CD4-positive, alpha-beta T cell (primary cell): ENCODE measurements around the gene PCED1A. TPM values are rescaled to one million over a fixed set of nuclear protein-coding genes. Genes with fewer than 3 reads are reported as not detected.

Experiments used
- ATAC-seq: fragments of 200-7000 bp; cut with Tn5 transposase; one replicate; pipeline ENCODE4 v1.10.0; 2022; ENCODE audit warnings: mild to moderate bottlenecking; ENCODE audit not compliant: poor library complexity
- CTCF ChIA-PET: fragments of 350-600 bp; sonication (Branson Sonifier 250); formaldehyde crosslinking; loops from one replicate; lab custom pipeline; 2021; ENCODE audit warnings: antibody characterized with exemption, inconsistent platforms; lab: Charles Lee
- POLR2A ChIA-PET: fragments of 350-600 bp; sonication (Branson Sonifier 250); formaldehyde crosslinking; loops from one replicate; lab custom pipeline; 2021; ENCODE audit warnings: antibody characterized with exemption, inconsistent platforms; lab: Charles Lee
- DNase-seq, 14 experiments: peaks; one replicate each; pipeline ENCODE4 v3.0.0-alpha.2; 2013 to 2020; ENCODE audit warnings: mixed read lengths in 2 of 14
- H3K27ac ChIP-seq, 2 donors: one replicate each; pipeline versions ENCODE4 v1.5.1 to v1.7.0; 2013; ENCODE audit warnings: low read length in 2 of 2, low read depth in 1 of 2, mild to moderate bottlenecking in 1 of 2
- H3K27me3 ChIP-seq, 2 experiments: 1 replicate in 1 of 2; 2 replicates in 1 of 2; pipeline versions ENCODE4 v1.6.1 to v1.7.0; 2013; ENCODE audit warnings: low read length in 2 of 2, control low read depth in 1 of 2, mild to moderate bottlenecking in 1 of 2, moderate library complexity in 1 of 2; ENCODE audit not compliant: insufficient read depth in 2 of 2, control insufficient read depth in 1 of 2
- H3K36me3 ChIP-seq: one replicate; pipeline ENCODE4 v1.6.1; 2013; ENCODE audit warnings: low read length, control low read depth; ENCODE audit not compliant: insufficient read depth
- H3K4me1 ChIP-seq: one replicate; pipeline ENCODE4 v1.6.1; 2013; ENCODE audit warnings: low read length, control low read depth; ENCODE audit not compliant: insufficient read depth
- H3K4me3 ChIP-seq: one replicate; pipeline ENCODE4 v1.5.1; 2013; ENCODE audit warnings: mild to moderate bottlenecking, low read length, moderate library complexity
- H3K9me3 ChIP-seq, 2 experiments: 1 replicate in 1 of 2; 2 replicates in 1 of 2; pipeline versions ENCODE4 v1.6.1 to v1.7.0; 2013; ENCODE audit warnings: low read length in 2 of 2, mild to moderate bottlenecking in 2 of 2, control low read depth in 1 of 2, moderate library complexity in 1 of 2; ENCODE audit not compliant: control insufficient read depth in 1 of 2, insufficient read depth in 1 of 2
- H3K27ac Mint-ChIP-seq: one replicate; pipeline ENCODE4 v1.8.0; 2020; ENCODE audit warnings: mixed read lengths
- H3K27me3 Mint-ChIP-seq: one replicate; pipeline ENCODE4 v1.8.0; 2021; ENCODE audit warnings: mixed read lengths
- H3K36me3 Mint-ChIP-seq: one replicate; pipeline ENCODE4 v1.8.0; 2021; ENCODE audit warnings: low read depth, mixed read lengths
- H3K4me1 Mint-ChIP-seq: one replicate; pipeline ENCODE4 v1.8.0; 2021; ENCODE audit warnings: low read depth, mixed read lengths
- H3K4me3 Mint-ChIP-seq: one replicate; pipeline ENCODE4 v1.8.0; 2020; ENCODE audit warnings: mild to moderate bottlenecking, mixed read lengths
- H3K9me3 Mint-ChIP-seq: one replicate; pipeline ENCODE4 v1.8.0; 2020; ENCODE audit warnings: mixed read lengths
- CTCF ChIP-seq: fragments of 200-600 bp; IDR thresholded peaks from one replicate; pipeline ENCODE4 v1.8.0; 2022; ENCODE audit warnings: antibody characterized with exemption, mild to moderate bottlenecking
- intact Hi-C, 2 experiments: fragments of 100-400 bp; cut with DNase I in 1 of 2; cut with micrococcal nuclease in 1 of 2; formaldehyde crosslinking; loops; one replicate each; pipeline versions ENCODE4 v1.15.1 to v1.9.0; 2023 to 2025; cut with DNase I, micrococcal nuclease
- total RNA-seq, 174 experiments: library from RNA in 2 of 174; stranded (reverse) in 2 of 174; gene quantifications; one replicate each; pipeline ENCODE4 v1.2.3 and lab custom pipeline; 2021 to 2026

PCED1A gene
- total RNA-seq, 2 experiments from 2014 or later: 69.2 to 69.7 TPM

GRCh38 chr20:2838847-2839671, 1.4 kb downstream of the PCED1A start:
- CTCF ChIA-PET: interaction anchor here (2.5 kb wide), 1 partner anchor 34 kb away, joined by 7 read pairs; the partner anchor contains the start of gene PTPRA
- ATAC-seq (no peak), DNase-seq (no peak)
- no peak overlapping the region for H3K27ac ChIP-seq
- H3K9me3 Mint-ChIP-seq: no peaks in the 10 kb centered on the region
- peaks cover 31% of the 10 kb centered on the region for H3K4me1 ChIP-seq
- POLR2A ChIA-PET: interaction anchor here (1.0 to 2.3 kb wide), 12 partner anchors 8 to 368 kb away, joined by 3 to 19 read pairs (median 6); partner anchors contain the start of genes NOP56, PTPRA and SNRPB
- H3K27me3 ChIP-seq: no peaks in the 10 kb centered on the region
- peaks cover 6% of the 10 kb centered on the region for H3K36me3 ChIP-seq
- peak overlapping the region; percentile 75 for H3K27ac Mint-ChIP-seq
- peaks cover 28% of the 10 kb centered on the region for H3K36me3 Mint-ChIP-seq
- peaks cover 40% of the 10 kb centered on the region for H3K4me1 Mint-ChIP-seq
- intact Hi-C loops: loop anchor here in 1 of 2 experiments (5.0 kb wide), 2 partner anchors 92 to 182 kb away; no protein-coding TSS in a partner anchor
- no peak for TF ChIP-seq CTCF
- no peaks in the 10 kb centered on the region for H3K27me3 Mint-ChIP-seq
- H3K9me3 ChIP-seq: no peaks in the 10 kb centered on the region
- H3K4me3 Mint-ChIP-seq: peak overlapping the region; percentile 80
- H3K4me3 ChIP-seq: no peak overlapping the region

- no peak overlapping the region for H3K27ac ChIP-seq
- H3K36me3 ChIP-seq: peaks cover 6% of the 10 kb centered on the region
- ChIA-PET POLR2A (interaction anchor here (1.0 to 1.1 kb wide), 2 partner anchors 16 to 368 kb away, joined by 3 read pairs; partner anchors contain the start of gene SNRPB), CTCF (no interaction called here)
- no peaks in the 10 kb centered on the region for H3K9me3 Mint-ChIP-seq
- peaks cover 28% of the 10 kb centered on the region for H3K36me3 Mint-ChIP-seq
- intact Hi-C loops: loop anchor here in 1 of 2 experiments (5.0 kb wide), 2 partner anchors 91 to 181 kb away; no protein-coding TSS in a partner anchor
- peaks cover 32% of the 10 kb centered on the region for H3K4me1 Mint-ChIP-seq
- peak overlapping the region; percentile 42 for H3K27ac Mint-ChIP-seq
- peak overlapping the region; percentile 68 for H3K4me3 Mint-ChIP-seq
- peaks cover 31% of the 10 kb centered on the region for H3K4me1 ChIP-seq
- TF ChIP-seq CTCF: no peak
- DNase-seq (no peak), ATAC-seq (no peak)
- no peak overlapping the region for H3K4me3 ChIP-seq
- H3K27me3 Mint-ChIP-seq: no peaks in the 10 kb centered on the region
- no peaks in the 10 kb centered on the region for H3K27me3 ChIP-seq
- H3K9me3 ChIP-seq: no peaks in the 10 kb centered on the region
These were observed 2.2 kb downstream of the PCED1A start for GRCh38 chr20:2838170-2838797.

- no peaks in the 10 kb centered on the region for H3K27me3 ChIP-seq
- H3K4me1 Mint-ChIP-seq: peaks cover 26% of the 10 kb centered on the region
- H3K27me3 Mint-ChIP-seq: no peaks in the 10 kb centered on the region
- no peak overlapping the region for H3K27ac ChIP-seq
- H3K36me3 ChIP-seq: peaks cover 6% of the 10 kb centered on the region
- ChIA-PET POLR2A (no interaction called here), CTCF (no interaction called here)
- no peak overlapping the region for H3K4me3 ChIP-seq
- H3K4me3 Mint-ChIP-seq: peak overlapping the region; percentile 62
- no peak for DNase-seq
- ATAC-seq: no peak
- H3K36me3 Mint-ChIP-seq: peaks cover 28% of the 10 kb centered on the region
- H3K9me3 ChIP-seq: no peaks in the 10 kb centered on the region
- no peak for TF ChIP-seq CTCF
- intact Hi-C loops: loop anchor here in 1 of 2 experiments (5.0 kb wide), 2 partner anchors 90 to 180 kb away; no protein-coding TSS in a partner anchor
- no peak overlapping the region for H3K27ac Mint-ChIP-seq
- H3K9me3 Mint-ChIP-seq: no peaks in the 10 kb centered on the region
- H3K4me1 ChIP-seq: peaks cover 31% of the 10 kb centered on the region
These were observed 3.1 kb downstream of the PCED1A start for GRCh38 chr20:2837221-2837960.
